ENCODE results near the gene HIRIP3.

GRCh38 chr16:29996766-29997250 is 1.4 kb upstream of the HIRIP3 start:
- no peak for TF ChIP-seq YY1 (IDR thresholded peaks at IDR 0.05; ENCODE audit: insufficient read depth, insufficient read length)
- no peak for TF ChIP-seq SUZ12 (IDR thresholded peaks at IDR 0.05; ENCODE audit: extremely low read depth, insufficient read depth, insufficient read length)

All from NT2/D1 (cell line).